HG03565 (cell line): Measurements from ENCODE around the gene ETV3.

Experiments
- ATAC-seq: cut with Tn5 transposase; IDR thresholded peaks from one replicate; pipeline ENCODE4 v1.9.1; 2021; ENCODE audit warnings: mild to moderate bottlenecking, moderate library complexity; ENCODE audit not compliant: unreplicated experiment

Gene ETV3

DNA sequence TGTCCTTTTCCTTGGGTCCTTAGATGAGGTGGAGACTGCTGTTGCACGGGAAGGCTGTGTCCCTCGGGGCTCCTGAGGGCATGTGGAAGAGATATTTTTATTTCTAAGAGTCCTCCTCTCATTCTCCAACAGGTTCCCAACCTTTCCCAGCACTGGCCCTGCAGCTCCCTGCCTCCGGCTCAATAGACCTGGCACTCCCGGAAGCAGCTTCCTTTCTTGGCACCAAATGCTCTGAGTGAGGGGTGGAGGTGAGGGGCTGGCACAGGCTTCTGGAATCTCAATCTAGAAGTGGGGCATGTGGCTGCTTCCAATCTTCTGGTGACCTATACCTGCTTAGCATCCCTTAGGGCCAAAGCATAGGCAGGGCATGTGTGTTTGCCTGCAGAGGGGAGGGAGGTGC, 43.1 kb downstream of the ETV3 start:
- no peak for ATAC-seq

DNA sequence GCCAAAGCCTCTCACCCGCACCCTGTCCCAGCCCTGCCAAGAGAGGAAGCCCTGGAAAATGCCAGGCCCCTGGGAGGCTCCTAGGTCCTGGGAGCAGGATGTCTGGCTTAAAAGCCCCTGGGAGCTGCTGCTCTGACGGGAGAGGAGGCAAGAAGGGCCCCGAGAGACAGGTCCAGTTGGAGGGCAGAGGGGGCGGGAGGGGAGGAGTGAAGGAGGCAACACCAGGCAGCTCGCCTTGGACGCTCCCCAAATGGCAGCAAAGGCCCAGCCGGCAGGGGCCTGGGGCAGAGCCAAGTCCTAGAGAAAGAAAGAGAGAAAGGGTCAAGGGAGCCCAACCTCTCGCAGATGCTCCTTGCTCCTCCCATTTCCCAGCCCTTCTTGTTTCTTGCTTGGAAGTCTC, 45.4 kb downstream of the ETV3 start:
- ATAC-seq = no peak

DNA sequence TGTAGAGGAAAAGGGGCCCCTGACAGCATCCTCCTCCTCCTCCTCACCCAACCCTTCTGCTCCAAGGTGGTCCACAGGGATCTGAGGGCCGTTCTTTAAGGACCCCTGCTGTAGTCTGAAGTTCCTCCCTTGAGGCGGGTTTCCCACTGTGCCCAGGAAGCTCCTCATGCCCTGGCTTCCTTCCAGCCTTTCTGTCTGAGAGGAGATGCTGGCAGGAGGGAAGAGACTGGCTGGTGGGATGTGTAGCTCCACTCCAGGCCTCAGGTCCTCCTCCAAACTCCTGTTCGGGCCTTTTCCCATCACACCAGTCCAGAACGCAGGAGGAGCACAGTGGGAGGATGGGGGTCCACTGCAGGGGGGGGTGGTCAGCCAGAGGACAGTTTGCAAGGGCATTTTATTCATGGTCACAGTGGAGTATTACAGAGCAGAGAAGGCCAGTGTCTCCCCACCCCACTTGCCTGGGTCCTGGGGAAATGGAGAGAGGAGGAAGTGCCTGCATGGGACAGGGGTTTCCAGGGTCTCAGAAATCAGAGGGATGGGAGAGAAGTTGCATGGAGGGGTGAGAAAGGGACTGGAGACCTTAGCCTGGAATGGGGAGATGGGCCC, 46.4 kb downstream of the ETV3 start:
- no peak for ATAC-seq

DNA sequence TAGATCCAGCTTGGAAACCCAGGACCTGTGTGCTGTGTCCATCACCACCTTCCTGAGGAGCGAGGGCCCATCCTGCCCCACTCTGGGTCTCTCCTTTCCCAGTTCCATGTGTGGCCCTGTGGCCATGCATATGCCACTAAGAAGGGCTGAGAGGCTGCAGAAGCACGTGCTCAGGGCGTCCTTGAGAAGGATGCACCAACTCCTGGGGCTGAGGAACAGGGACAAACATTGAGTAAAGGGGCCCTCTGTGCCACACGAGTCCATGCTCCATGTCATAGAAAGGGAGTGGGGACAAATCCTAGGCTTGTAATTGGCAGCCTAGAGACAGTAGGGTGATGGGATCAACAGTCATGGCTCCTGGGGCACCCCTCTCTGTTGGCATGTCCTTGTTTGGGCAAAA, 47.0 kb downstream of the ETV3 start:
- ATAC-seq = no peak

DNA sequence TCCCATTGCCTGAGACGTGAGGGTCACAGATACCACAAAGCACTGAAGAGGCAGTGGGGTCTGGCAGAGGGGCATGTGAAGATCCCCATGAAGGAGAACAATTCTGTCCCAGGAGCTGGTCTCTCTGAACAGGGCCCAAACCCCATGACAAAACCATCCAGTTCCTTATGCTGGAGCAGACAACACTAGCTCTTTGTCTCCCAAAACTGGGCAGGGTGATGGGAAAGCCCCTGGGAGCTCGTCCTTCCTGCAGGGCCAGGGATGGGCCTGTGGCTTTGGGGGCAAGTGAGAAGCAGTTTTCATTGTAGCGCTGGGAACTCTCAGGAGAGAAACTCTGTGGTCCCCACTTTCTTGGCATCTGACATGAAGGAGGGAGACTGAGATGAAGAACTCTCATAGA, 47.4 kb downstream of the ETV3 start:
- no peak for ATAC-seq

DNA sequence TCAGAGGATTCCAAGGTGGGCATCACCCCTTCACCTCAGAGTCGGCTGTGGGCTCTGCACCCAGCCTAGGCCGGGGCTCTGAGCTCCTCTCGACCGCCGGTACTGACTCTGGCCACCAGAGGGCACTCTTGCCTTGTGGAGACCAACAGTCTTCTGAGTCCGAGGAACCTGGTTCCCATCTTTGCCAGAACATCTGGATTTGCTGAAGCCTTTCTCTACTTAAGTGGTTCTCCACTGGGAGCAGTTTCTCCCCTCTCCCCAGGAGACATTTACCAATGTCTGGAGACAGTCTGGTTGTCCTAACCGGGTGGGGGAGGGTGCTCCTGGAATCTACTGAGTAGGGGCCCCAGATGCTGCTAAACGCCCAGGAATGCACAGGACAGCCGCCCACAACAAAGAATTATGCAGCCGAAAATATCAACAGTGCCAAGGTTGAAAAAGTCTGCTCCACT, 48.0 kb downstream of the ETV3 start:
- no peak for ATAC-seq

DNA sequence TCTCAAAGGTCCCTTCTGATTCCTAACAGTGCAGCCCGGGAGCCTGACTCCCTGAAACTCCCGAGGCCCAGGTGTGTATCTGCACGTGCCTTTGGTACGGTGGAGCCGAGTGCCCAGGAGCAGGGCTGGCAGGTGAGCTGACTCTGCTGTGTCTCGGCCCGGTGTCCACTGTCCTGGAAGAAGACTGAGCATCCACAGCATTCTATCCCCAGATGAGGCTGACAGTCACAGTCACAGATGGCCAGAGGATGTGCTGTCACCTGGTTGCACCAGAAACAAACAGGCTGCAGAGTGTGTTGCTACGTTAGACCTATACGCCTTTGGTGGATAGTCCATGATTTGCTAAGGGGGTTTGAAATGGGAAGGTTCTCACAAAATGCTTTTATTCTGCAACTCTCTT, 48.4 kb downstream of the ETV3 start:
- no peak for ATAC-seq

DNA sequence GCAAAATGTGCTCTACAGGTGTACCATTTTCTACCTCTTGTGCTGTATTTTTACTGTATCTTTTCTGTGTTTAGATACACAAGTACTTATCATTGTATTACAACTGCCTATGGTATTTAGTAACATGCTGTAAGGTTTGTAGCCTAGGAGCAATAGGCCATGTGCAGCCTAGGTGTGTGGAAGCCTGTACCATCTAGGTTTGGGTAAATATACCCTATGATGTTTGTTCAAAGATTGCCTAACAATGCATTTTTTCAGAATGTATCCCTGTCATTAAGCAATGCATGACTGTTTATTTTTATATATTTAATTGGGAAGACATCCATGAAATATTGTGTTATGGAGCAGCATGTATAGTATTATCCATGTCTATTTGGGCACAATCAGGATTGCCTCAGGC, 49.6 kb downstream of the ETV3 start:
- ATAC-seq = no peak

DNA sequence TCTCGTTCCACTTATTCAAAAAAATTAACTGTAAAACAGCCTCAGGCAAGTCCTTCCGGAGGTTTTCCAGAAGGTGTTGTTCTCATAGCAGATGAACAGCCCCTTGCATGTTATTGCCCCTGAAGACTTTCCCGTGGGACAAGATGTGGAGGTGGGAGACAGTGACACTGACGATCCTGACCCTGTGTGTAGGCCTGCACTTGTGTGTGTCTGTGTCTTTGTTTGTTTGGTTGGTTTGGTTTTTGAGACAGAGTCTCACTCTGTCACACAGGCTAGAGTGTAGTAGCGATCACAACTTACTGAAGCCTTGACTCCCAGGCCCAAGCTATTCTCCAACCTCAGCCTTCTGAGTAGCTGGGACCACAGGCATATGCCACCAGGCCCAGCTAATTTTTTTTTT, 51.2 kb downstream of the ETV3 start:
- ATAC-seq = no peak

DNA sequence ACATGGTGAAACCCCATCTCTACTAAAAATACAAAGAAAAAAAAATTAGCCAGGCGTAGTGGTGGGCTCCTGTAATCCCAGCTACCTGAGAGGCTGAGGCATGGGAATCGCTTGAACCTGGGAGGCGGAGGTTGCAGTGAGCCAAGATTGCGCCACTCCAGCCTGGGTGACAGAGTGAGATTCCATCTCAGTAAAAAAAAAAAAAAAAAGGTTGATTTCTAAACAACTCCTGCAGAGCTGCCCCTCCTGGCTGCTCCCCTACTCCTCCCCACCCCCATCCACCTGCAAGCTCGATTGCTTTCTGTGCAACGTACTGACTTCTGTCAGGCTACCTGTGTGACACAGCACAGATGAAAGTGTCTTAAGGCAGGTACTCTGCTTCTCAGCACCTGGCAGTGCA, 51.9 kb downstream of the ETV3 start:
- no peak for ATAC-seq

DNA sequence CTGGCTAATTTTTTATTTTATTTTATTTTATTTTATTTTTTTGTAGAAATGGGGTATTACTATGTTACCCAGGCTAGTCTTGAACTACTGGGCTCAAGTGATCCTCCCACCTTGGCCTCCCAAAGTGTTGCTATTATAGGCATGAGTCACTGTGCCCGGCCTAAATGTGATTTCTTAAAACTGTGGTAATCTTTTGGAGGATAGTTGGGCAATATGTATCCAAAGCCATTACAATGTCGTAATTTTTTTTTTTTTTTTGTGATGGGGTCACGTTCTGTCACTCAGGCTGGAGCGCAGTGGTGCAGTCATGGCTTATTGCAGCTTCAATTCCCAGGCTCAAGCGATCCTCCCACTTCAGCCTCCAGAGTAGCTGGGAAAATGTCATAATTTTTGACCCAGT, 52.8 kb downstream of the ETV3 start:
- no peak for ATAC-seq

DNA sequence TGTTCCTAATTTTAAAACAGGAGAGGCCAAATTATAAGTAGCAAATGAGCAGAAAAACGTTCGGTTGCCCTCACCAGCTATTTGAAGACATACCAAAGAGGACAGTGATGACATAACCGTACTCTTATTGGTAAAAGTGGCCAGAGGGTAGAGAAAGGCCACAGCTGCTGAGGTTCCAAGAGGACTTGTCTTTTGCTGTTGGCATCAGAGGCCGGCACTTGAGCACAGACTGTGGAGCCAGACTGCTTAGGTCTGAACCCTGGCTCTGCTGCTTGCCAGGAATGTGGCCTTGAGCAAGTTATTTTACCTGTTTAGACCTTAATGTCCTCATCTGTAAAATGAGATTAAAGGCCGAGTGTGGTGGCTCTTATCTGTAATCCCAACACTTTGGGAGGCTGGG, 53.5 kb downstream of the ETV3 start:
- ATAC-seq = no peak

DNA sequence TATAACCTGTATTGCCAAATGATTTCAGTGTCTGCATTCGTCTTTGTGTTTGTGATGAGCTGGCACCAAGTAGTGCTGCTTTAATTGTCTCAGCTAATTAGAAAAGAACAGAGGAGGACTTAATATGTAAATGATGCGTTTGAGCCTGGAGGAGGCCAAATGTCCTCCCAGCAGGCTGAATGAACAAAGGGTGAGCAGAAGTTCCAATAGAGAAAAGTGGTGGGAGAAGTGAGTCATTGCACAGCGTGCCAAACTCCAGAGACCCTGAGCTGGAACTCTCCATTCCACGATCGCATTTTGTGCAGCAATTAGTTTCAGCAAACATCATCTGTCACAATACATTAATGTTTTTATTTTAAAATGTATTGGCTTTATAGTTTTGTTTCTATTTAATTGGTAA, 56.5 kb downstream of the ETV3 start:
- no peak for ATAC-seq

DNA sequence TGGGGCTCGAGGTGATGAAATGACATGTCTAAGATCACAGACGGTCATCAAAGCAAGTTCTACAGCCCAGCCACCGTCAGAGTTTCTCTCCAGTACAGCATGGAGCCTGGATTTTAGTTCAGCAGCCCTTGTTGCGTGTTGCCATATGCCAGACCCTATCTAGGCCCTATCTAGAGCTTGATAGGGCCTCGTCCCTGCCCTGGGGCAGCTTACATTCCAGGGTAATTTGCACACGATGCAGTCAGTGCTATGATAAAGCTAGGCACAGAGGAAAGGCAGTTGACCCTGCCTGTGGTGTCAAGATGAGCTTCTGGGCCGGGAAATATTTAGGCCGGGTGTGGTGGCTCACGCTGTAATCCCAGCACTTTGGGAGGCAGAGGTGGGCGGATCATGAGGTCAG, 57.5 kb downstream of the ETV3 start:
- no peak for ATAC-seq

DNA sequence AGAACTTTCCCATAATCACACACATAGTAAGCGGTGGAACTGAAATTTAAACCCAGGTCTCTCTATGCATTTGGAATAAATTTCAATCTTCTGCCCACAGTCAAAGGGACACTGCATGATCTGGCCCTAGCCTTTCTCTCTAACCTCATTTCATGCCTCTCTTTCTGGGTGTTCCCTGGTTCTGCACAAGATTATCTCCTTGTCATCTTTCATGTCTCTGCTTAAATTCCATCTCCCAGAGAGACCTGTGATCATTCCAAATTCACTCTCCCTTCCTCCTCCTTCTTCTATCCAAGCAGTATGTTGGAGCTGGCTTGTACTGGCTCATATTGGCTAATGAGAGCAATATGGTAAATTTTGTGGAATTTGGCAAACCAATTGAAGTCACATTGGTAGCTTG, 60.8 kb downstream of the ETV3 start:
- ATAC-seq = no peak

DNA sequence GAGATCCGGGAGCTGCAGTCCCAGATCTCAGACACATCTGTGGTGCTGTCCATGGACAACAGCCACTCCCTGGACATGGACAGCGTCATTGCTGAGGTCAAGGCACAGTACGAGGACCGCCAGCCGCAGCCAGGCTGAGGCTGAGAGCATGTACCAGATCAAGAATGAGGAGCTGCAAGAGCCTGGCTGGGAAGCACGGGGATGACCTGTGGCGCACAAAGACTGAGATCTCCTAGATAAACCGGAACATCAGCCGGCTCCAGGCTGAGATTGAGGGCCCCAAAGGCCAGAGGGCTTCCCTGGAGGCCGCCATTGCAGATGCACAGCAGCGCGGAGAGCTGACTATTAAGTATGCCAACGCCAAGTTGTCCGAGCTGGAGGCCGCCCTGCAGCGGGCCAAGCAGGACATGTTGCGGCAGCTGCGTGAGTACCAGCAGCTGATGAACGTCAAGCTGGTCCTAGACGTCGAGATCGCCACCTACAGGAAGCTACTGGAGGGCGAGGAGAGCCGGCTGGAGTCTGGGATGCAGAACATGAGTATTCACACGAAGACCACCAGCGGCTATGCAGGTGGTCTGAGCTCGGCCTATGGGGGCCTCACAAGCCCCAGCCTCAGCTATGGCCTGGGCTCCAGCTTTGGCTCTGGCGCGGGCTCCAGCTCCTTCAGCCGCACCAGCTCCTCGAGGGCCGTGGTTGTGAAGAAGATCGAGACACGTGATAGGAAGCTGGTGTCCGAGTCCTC, 64.1 kb downstream of the ETV3 start:
- no peak for ATAC-seq
